Measurements from ENCODE around the gene ADAMTS3. TPM values are rescaled to one million over a fixed set of nuclear protein-coding genes. Genes with fewer than 3 reads are reported as not detected.
"Not testable (repeated sequence)": the region's sequence is repeated elsewhere in the genome, so short reads cannot be mapped to it uniquely, and the experiment has no call there.

ADAMTS3 gene
- total RNA-seq, 2 experiments from 2014 or later, result not detected

DNA sequence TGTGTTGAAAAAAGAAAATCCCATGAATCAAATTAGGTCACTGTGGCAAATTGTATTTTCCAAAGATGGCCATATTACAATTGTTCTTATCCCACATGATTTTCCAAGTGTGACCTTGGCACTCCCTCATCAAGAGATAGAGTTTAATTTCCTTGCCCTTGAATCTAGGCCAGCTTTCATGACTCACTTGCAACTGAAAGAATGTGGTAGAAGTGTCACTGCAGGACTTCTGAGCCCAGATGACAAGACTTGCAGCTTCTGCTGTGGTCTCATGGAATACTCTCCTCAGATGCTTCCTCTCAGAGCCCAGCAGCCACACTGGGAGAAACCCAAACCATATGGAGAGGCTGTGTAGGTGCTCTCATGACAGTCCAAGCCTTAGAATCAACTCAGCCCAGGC is 139.0 kb downstream of the ADAMTS3 start:
- H3K4me3 Mint-ChIP-seq, result no peak overlapping the region
- no peaks in the 10 kb centered on the region for H3K4me1 Mint-ChIP-seq (ENCODE audit: low read depth)
- ChIA-PET CTCF (no interaction called here), POLR2A (no interaction called here)
- TF ChIP-seq, protein P1, sequence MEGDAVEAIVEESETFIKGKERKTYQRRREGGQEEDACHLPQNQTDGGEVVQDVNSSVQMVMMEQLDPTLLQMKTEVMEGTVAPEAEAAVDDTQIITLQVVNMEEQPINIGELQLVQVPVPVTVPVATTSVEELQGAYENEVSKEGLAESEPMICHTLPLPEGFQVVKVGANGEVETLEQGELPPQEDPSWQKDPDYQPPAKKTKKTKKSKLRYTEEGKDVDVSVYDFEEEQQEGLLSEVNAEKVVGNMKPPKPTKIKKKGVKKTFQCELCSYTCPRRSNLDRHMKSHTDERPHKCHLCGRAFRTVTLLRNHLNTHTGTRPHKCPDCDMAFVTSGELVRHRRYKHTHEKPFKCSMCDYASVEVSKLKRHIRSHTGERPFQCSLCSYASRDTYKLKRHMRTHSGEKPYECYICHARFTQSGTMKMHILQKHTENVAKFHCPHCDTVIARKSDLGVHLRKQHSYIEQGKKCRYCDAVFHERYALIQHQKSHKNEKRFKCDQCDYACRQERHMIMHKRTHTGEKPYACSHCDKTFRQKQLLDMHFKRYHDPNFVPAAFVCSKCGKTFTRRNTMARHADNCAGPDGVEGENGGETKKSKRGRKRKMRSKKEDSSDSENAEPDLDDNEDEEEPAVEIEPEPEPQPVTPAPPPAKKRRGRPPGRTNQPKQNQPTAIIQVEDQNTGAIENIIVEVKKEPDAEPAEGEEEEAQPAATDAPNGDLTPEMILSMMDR (IDR thresholded peaks at IDR 0.05), result no peak
- ATAC-seq (no peak), DNase-seq (no peak)
- H3K27ac Mint-ChIP-seq, result no peak overlapping the region
- H3K36me3 Mint-ChIP-seq (ENCODE audit: low read depth), result no peaks in the 10 kb centered on the region
- peaks cover 3% of the 10 kb centered on the region for H3K9me3 Mint-ChIP-seq
- H3K27me3 Mint-ChIP-seq, result peaks cover 3% of the 10 kb centered on the region
- intact Hi-C loops (cut with micrococcal nuclease), result no loop called here

DNA sequence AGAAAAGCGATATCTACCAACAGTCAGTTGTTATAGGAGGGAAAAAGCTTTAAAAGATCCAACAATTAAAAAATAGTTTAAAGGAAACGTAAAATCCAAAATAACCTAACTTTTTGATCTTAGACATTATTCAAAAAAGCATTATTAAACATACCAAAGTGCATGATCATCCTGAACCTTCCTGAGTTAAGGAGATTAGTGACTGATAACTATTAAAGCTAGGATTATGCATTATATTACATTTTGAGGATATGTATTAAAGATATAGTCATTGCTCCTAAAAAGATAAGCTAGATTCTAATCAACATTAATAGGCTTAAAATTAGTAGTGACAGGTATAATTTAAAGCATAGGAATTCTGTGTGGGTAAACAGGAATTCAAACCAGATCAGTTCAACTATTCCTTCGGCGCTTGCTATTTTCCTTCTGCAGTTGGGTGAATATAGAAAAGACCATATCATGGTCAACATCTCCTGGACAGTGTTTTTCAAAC is 139.6 kb downstream of the ADAMTS3 start:
- intact Hi-C loops (cut with micrococcal nuclease), result no loop called here
- Mint-ChIP-seq H3K36me3 (ENCODE audit: low read depth) (no peaks in the 10 kb centered on the region), H3K4me3 (no peak overlapping the region), H3K4me1 (ENCODE audit: low read depth) (no peaks in the 10 kb centered on the region), H3K9me3 (no peaks in the 10 kb centered on the region), H3K27me3 (no peaks in the 10 kb centered on the region), H3K27ac (no peak overlapping the region)
- no peak for ATAC-seq
- TF ChIP-seq, protein P1 (IDR thresholded peaks at IDR 0.05), result no peak
- POLR2A ChIA-PET, result no interaction called here
- no peak for DNase-seq
- CTCF ChIA-PET, result no interaction called here

DNA sequence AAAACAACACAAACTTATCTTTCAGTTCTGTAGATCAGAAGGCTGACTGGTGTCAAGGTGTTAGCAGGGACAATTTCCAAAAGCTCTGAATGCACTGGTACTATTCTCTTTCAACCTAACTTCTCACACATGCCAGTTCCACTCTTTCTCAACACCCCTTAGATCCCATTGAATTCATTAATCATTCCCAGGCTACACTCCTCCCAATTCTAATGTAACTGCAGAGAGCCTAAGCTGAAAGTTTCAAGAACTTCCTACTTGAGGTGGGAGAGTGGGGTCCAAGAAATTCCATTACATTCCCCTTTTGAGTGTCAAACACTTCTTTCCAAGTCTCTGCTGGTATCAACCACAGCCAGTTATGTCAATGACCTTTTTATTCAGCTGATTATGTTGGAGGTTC is 142.0 kb downstream of the ADAMTS3 start:
- no peak for ATAC-seq
- Mint-ChIP-seq H3K27ac (no peak overlapping the region), H3K4me1 (ENCODE audit: low read depth) (no peaks in the 10 kb centered on the region), H3K36me3 (ENCODE audit: low read depth) (no peaks in the 10 kb centered on the region), H3K27me3 (no peaks in the 10 kb centered on the region), H3K9me3 (no peaks in the 10 kb centered on the region), H3K4me3 (no peak overlapping the region)
- POLR2A ChIA-PET, result no interaction called here
- TF ChIP-seq, protein P1 (IDR thresholded peaks at IDR 0.05), result no peak
- CTCF ChIA-PET, result no interaction called here
- no peak for DNase-seq
- intact Hi-C loops (cut with micrococcal nuclease), result no loop called here

DNA sequence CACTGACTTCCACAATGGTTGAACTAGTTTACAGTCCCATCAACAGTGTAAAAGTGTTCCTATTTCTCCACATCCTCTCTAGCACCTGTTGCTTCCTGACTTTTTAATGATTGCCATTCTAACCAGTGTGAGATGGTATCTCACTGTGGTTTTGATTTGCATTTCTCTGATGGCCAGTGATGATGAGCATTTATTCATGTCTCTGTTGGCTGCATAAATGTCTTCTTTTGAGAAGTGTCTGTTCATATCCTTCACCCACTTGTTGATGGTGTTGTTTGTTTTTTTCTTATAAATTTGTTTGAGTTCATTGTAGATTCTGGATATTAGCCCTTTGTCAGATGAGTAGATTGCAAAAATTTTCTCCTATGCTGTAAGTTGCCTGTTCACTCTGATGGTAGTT is 143.1 kb downstream of the ADAMTS3 start:
- not testable (repeated sequence) for H3K4me1 Mint-ChIP-seq (ENCODE audit: low read depth); H3K9me3 Mint-ChIP-seq

DNA sequence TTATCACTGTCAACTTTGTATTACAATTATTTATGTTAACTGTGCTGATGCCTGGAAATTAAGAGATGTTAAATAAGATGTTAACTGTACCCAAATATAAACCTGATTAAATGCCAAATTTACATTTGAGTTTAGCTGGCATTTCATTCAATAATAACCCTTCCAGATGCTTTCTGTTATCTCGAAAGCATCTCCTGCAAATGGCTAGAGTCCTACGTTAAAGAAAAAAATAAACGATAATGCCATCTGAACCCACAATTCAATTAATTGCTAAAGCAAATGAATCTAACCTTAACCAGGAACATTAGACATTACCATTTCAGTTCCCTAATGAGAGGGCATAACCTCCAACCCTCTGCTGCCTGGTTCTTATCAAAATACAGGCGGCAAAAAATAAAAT is 145.0 kb downstream of the ADAMTS3 start:
- TF ChIP-seq, protein P1 (IDR thresholded peaks at IDR 0.05), result no peak
- Mint-ChIP-seq H3K27ac (no peak overlapping the region), H3K9me3 (no peaks in the 10 kb centered on the region), H3K4me3 (no peak overlapping the region), H3K4me1 (ENCODE audit: low read depth) (no peaks in the 10 kb centered on the region), H3K27me3 (no peaks in the 10 kb centered on the region), H3K36me3 (ENCODE audit: low read depth) (no peaks in the 10 kb centered on the region)
- intact Hi-C loops (cut with micrococcal nuclease), result no loop called here
- DNase-seq, result no peak
- no peak for ATAC-seq
- ChIA-PET CTCF (no interaction called here), POLR2A (no interaction called here)

More for the DNA sequence above, 143.1 kb downstream of the ADAMTS3 start:
- POLR2A ChIA-PET; H3K27ac Mint-ChIP-seq; CTCF ChIA-PET; H3K27me3 Mint-ChIP-seq; DNase-seq; H3K36me3 Mint-ChIP-seq (ENCODE audit: low read depth); ATAC-seq; intact Hi-C loops (cut with micrococcal nuclease); H3K4me3 Mint-ChIP-seq: not testable (repeated sequence)

DNA sequence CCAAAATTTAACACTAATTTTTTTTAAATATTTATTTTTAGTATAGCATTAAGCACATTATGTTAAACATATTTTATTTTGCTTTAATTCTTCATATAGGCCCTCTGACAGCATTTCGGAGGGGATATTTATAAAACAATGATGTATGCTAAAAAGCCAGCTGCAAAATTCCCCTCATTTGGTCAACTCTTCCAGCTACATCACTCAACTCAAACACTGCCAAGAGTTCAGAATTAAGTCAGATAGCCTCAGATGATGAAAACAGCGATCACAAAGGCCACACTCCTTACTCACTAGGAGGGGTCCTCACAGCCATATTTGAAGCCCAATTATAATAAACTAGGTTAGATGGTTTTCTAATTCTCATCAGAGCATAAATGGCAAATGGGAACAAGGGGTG is 146.6 kb downstream of the ADAMTS3 start:
- DNase-seq (no peak), ATAC-seq (no peak)
- POLR2A ChIA-PET, result no interaction called here
- TF ChIP-seq, protein P1 (IDR thresholded peaks at IDR 0.05), result no peak
- Mint-ChIP-seq H3K36me3 (ENCODE audit: low read depth) (no peaks in the 10 kb centered on the region), H3K9me3 (no peaks in the 10 kb centered on the region), H3K4me3 (no peak overlapping the region), H3K27me3 (no peaks in the 10 kb centered on the region), H3K27ac (no peak overlapping the region), H3K4me1 (ENCODE audit: low read depth) (no peaks in the 10 kb centered on the region)
- intact Hi-C loops (cut with micrococcal nuclease), result no loop called here
- CTCF ChIA-PET, result no interaction called here
